Left lung (tissue), 10 donors: ENCODE data around the gene KRTAP4-9. TPM values are rescaled to one million over a fixed set of nuclear protein-coding genes. Genes with fewer than 3 reads are reported as not detected.
"Not testable (repeated sequence)": the region's sequence is repeated elsewhere in the genome, so short reads cannot be mapped to it uniquely, and the experiment has no call there.

Source experiments
- ATAC-seq: fragments of 200-7000 bp; cut with Tn5 transposase; one replicate; pipeline ENCODE4 v1.9.1; 2020; ENCODE audit warnings: moderate library complexity
- DNase-seq, 4 donors: peaks; one replicate each; pipeline ENCODE4 v3.0.0-alpha.2; 2013 to 2020
- H3K27ac ChIP-seq, 2 donors: fragments of 200-600 bp; sonication (generic) in 1 of 2; one replicate each; pipeline versions ENCODE4 v1.5.0 to v1.8.0; 2020 to 2021
- H3K27me3 ChIP-seq, 2 donors: fragments of 200-600 bp; sonication (generic) in 1 of 2; one replicate each; pipeline versions ENCODE4 v1.5.0 to v1.8.0; 2020 to 2021
- H3K36me3 ChIP-seq, 2 donors: fragments of 200-600 bp; sonication (generic) in 1 of 2; one replicate each; pipeline versions ENCODE4 v1.5.0 to v1.8.0; 2020 to 2021
- H3K4me1 ChIP-seq, 2 donors: fragments of 200-600 bp; one replicate each; pipeline ENCODE4 v1.8.0; 2021
- H3K4me3 ChIP-seq, 2 donors: fragments of 200-600 bp; sonication (generic) in 1 of 2; one replicate each; pipeline versions ENCODE4 v1.5.0 to v1.8.0; 2020 to 2021; ENCODE audit warnings: mild to moderate bottlenecking in 1 of 2
- H3K9me3 ChIP-seq, 2 donors: fragments of 200-600 bp; sonication (generic) in 1 of 2; one replicate each; pipeline versions ENCODE4 v1.5.0 to v1.8.0; 2020 to 2021
- CTCF ChIP-seq, 2 donors: fragments of 200-600 bp; sonication (generic) in 1 of 2; IDR thresholded peaks; one replicate each; pipeline versions ENCODE4 v1.5.0 to v1.8.0; 2021; ENCODE audit warnings: antibody characterized with exemption in 2 of 2
- intact Hi-C, 2 donors: fragments of 100-400 bp; cut with DNase I; formaldehyde crosslinking; loops; one replicate each; pipeline versions ENCODE4 v1.11.2 to v1.14.2; 2022
- polyA plus RNA-seq, 6 donors: library from polyadenylated mRNA; unstranded; fragments of 120-200 nt; gene quantifications; one replicate each; pipeline ENCODE4 v1.2.1, GENCODE V29; 2013; ENCODE audit not compliant: insufficient read length in 6 of 6
- total RNA-seq, 2 donors: library from RNA; stranded (reverse); fragmentation: NEBNext Ultra II Directional; extraction: Animal tissue kit (Norgen Biotek cat#: 25700); gene quantifications; one replicate each; pipeline ENCODE4 v1.2.1, GENCODE V29; 2021
- donor health status: DM: no; HTN: yes; CAD: no.
- donor health status: DM: no; HTN: no; CAD: no.

The KRTAP4-9 gene
- total and polyA plus RNA-seq, 8 donors = not detected

DNA sequence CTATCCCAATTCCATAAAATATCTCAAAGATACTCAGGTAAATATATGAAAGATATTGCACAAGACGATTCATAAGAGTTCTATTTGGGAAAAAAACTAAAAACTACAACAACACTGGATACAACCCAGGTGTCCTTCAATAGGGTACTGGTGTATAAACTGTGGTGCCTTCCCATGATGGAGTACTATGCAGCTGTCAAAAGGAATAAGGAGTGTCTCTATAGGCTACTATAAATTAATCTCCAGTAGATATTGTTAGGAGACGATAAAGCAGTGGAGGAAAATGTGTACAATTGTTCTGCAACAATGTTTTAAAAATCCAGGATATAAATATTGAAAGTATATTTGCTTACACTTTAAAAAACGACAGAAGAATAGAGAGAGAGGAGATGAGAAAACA is 21.2 kb downstream of the KRTAP4-9 start:
- Histone ChIP-seq H3K27me3 (peaks cover 0 to 8% of the 10 kb centered on the region in 2 donors), H3K4me1 (no peaks in the 10 kb centered on the region), H3K4me3 (no peak overlapping the region), H3K9me3 (no peaks in the 10 kb centered on the region), H3K36me3 (no peaks in the 10 kb centered on the region), H3K27ac (no peak overlapping the region)
- no peak for DNase-seq
- no peak for TF ChIP-seq CTCF (IDR thresholded peaks at IDR 0.05)
- intact Hi-C loops = no loop called here
- ATAC-seq = no peak

GRCh38 chr17:41127371-41127770 is 22.2 kb downstream of the KRTAP4-9 start:
- intact Hi-C loops = no loop called here
- H3K27me3 ChIP-seq = peaks cover 0 to 8% of the 10 kb centered on the region in 2 donors
- no peak overlapping the region for H3K27ac ChIP-seq
- ATAC-seq (no peak), DNase-seq (no peak)
- H3K9me3 ChIP-seq = no peaks in the 10 kb centered on the region
- TF ChIP-seq CTCF (IDR thresholded peaks at IDR 0.05) = no peak
- H3K4me3 ChIP-seq = no peak overlapping the region
- no peaks in the 10 kb centered on the region for H3K4me1 ChIP-seq
- H3K36me3 ChIP-seq = no peaks in the 10 kb centered on the region

DNA sequence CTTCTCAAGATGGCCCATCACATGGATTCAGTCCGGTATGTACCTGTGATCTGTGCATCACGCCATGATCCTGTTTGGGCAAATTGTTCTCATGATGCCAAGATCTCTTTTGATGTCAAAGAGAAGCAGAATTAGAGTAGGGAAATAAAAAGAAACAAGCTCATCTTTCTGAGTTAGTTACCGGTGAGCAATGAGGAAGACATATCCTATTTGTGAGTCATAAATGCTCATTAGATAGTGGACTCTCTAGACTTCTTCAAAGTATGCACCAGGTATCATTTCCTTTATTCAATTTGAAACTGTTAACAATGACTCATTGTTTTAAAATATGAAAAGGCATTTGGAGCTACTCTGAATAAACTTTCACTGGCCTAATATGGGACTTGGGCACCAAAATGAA is 26.8 kb downstream of the KRTAP4-9 start:
- intact Hi-C loops = no loop called here
- DNase-seq (no peak), ATAC-seq (no peak)
- Histone ChIP-seq H3K27ac (no peak overlapping the region), H3K36me3 (no peaks in the 10 kb centered on the region), H3K9me3 (no peaks in the 10 kb centered on the region), H3K4me1 (no peaks in the 10 kb centered on the region), H3K27me3 (no peaks in the 10 kb centered on the region), H3K4me3 (no peak overlapping the region)
- TF ChIP-seq CTCF (IDR thresholded peaks at IDR 0.05) = no peak

- Histone ChIP-seq H3K36me3 (no peaks in the 10 kb centered on the region), H3K9me3 (peaks cover 0 to under 1% of the 10 kb centered on the region in 2 donors), H3K27me3 (no peaks in the 10 kb centered on the region), H3K4me1 (no peaks in the 10 kb centered on the region), H3K27ac (no peak overlapping the region), H3K4me3 (no peak overlapping the region)
- no peak for TF ChIP-seq CTCF (IDR thresholded peaks at IDR 0.05)
- DNase-seq (no peak), ATAC-seq (no peak)
- intact Hi-C loops = no loop called here
These were observed 28.9 kb downstream of the KRTAP4-9 start for GRCh38 chr17:41133880-41134735.

DNA sequence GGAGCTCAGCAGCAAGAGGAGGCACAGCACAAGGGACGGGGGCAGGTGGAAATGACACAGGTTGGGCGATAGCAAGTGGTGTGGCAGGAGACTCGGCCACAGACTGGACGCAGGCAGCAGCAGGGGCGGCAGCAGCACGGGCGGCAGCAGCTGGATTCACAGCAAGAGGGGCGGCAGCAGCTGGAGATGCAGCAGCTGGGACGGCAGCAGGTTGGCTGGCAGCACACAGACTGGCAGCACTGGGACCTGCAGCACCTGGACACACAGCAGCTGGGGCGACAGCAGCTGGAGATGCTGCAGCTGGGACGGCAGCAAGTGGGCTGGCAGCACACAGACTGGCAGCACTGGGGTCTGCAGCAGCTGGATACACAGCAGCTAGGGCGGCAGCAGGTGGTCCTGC is 34.7 kb downstream of the KRTAP4-9 start:
- ATAC-seq, H3K36me3 ChIP-seq, H3K27ac ChIP-seq, H3K4me1 ChIP-seq, H3K4me3 ChIP-seq, intact Hi-C loops, H3K27me3 ChIP-seq: not testable (repeated sequence)
- H3K9me3 ChIP-seq = peaks cover 0 to 23% of the 10 kb centered on the region in 2 donors
- DNase-seq = peak in 1 of 4 donors; percentile 70
